HG03521 (cell line): ENCODE results near the gene DQX1.
A peak's percentile ranks its signal among the peaks of the same experiment; 100 is the strongest.

ENCODE experiments used
- ATAC-seq: cut with Tn5 transposase; IDR thresholded peaks from one replicate; pipeline ENCODE4 v1.9.1; 2021; ENCODE audit warnings: mild to moderate bottlenecking, moderate library complexity; ENCODE audit not compliant: unreplicated experiment

Gene DQX1

DNA sequence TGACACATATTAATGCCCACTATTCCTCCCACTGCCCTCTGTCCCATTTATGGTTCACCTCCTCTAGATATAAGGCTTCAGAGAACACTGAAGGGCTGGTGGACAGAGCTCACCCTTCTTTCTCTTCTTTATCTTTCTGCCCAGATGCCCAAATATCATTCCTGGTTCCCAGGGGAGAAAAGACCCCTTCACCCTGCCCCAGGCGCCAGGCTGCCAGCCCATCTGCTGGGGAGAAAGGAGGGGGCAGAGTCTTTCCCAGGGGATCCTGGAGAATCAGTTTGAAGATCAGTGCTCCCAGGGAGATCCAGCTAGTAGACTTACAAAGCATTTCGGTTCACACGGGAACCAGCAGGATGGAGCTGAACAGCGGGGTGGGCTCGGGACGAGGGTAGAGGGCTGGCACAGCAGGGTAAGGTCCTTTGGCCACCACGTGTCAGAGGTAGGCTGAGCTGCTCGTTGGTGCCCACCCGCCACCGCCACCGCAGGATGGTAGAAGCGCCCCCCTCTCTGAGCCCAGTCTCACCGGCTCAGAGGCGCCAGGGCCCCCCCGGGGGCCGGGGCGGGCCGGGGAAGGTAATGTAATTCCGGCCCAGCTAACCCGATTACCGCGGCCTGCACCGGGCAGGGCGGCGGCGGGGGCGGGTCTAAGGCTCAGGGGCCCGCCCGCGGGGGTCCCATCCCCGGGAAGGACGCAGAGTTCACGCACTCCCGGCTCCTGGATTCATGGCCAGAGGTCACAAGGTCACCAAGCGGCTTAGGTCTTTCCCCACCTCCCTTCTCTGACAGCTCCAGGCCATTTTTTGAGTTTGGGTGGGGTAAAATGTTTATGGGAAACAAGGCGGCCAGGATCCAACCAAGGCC, 13.1 kb downstream of the DQX1 start:
- no peak for ATAC-seq

DNA sequence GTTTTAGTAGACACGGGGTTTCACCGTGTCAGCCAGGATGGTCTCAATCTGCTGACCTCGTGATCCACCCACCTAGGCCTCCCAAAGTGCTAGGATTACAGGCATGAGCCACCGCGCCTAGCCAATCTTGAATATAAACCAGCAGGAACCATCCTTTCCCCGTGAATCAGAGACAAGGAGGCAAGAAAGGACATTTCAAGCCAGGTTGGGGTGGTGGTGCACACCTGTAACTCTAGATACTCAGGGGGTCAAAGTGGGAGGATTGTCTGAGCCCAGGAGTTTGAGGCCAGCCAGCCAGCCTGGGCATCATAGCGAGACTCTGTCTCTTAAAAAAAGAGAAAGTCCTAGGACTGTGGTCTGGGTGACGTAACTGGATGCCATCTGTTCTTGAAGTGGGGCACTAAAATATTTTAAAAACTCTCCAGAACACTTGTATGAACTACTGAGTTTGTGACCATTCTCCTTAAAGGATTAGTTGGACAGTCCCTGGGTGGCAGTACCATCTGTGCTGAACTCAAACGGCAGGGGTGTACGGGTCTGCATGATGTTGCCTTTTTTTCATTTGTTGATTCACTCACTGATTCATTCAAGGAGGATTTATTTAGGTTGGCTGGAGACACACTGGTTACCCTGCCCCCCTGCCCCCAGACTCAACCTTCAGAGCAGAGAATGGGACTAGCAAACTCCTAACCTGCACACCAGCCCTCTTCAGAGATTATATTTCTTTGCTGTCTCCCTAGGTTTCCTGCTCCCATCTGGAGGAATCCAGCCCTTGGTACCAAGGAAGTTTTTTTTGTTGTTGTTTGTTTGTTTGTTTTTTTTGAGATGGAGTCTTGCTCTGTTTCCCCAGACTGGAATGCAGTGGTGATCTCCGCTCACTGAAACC, 14.7 kb downstream of the DQX1 start:
- no peak for ATAC-seq

DNA sequence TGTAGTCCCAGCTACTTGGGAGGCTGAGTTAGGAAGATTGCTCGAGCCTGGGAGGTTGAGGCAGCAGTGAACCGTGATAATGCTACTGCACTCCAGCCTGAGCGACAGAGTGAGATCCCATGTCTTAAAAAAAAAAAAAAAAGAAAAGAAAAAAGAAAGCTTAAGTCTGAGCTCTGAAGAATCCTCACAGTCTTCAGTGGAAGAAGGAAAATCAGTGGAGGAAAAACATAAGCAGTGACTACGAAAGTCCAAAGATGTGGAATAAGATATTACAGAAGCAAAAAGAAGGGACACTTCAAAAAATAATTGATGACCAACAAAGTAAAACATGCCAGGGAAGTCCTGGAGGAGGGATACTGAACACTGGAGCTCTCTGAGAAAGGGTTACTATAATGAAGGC, 15.8 kb downstream of the DQX1 start:
- no peak for ATAC-seq

DNA sequence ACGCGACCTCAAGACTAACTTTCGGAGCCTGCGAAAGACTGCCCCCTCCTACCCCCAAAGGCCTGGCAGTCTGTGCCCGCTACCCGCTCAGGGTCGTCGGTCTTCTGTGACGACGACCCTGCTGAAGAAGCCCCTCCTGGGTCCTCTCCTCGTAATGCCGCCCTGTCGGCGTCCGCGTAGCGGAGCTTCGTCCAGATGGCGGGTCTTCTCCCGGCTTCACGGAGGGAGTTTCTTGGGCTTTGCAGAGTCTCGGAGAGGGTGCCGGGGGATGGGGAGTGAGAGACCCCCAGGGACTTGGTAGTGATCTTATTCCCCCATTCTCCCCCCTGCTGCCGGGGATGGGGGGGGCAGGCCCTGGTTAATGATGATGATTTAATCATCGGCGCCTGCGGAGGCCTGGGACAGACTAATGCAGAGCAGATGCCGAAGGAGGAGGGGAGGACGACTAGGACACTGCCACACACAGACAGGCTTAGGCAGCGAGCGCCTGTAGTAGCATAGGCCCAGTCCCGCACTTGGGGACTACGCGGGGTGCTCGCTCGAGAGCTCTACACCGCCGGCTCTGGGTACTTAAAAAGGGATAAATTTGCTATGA, 18.0 kb downstream of the DQX1 start:
- peak; percentile 5 for ATAC-seq

DNA sequence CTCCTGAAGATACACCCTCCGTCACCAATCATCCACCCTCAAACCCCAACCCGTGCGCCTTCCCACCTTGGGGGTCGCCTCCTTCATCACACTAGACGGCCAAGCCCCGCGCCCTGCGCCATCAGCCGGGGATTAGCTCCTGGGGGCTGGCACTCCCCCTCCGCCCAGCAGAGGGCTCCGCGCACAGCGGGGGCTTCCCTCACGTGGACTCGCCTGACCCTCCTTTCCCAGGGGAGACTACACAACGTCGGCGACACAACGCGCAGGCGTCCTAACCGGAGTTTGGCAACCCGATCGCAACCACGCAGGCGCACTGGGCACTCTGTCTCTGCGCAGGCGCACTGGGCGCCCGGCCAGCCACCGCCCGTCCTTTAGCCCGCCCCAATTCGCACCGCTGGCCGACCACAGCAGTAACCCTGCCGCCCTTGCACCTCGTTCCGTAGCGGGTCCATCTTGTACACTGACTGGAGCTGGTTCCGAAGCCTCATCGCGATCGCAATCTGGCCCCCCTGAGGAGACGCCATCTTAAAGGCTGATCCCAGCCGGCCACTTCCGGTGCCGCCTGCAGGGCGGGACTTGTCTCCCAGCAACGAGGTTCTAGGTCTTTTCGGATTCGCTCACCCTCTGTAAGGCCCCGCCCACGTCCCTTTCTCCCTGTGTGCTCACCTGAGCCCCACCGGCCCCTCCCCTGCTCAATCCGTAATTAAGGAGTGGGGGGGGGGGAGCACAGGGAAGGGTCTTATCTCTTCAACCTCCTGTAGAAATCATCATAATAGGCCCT, 18.7 kb downstream of the DQX1 start, which contains the start of gene PCGF1:
PCGF1 (minus strand) TSS at position 551 of the 781 bp plus-strand sequence; CDS start at position 524, 27 bp downstream.
- ATAC-seq: peak; percentile 91

DNA sequence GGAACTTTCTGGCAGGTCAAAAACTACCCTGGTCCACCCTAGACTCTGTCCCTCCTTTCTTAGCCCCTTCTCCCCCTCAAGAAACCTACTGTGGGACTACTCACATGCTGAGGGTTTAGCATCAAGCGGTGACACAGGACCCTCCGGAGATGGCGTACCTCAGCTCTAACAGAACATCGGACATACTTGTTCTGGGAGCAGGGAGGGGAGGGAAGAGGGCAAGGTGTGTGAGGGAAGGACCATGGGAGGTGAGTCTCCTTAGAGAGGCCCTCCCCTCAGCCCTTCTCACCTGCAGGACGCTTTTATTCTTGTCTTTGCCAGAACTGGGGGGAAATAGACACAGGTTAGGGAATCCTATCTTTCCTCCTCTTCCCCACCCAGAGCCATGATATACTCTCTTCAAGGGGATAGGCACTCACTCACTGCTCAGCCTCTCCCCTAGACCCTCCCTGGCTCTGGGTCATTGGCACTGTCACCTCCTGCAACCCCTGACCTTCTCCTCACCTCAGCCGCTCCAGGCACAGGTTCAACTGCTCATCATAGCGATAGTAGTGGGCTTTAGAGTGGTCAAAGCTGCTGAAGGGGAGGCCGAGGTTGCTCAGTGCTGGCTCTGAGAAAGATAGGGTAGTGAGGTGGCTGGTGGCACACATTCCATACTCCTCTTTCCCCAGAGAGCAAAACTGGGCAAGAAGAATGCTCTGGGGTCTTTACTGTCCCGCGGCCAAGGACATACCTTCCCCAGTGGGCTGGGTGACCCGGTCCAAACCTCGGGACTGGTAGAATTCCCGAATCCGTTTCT, 20.4 kb downstream of the DQX1 start:
- ATAC-seq: no peak

DNA sequence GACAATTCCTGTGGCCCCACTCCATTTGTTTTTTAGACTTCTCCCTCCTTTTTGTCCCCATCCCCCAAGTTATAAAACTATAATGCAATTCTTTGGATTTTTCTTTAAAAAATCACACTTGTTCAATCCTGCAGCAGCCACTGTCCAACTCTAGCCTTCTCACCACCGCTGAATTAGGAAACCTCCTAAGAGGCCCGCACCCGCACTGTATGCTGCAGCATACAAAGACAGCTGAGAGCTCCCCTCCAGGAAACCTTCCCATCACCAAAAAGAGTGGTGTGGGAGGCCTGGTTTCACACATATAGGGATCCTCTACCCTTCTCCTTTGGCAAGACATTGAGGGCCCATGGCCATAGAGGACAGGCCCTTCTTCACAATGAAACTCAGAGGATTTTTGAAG, 21.4 kb downstream of the DQX1 start:
- ATAC-seq: no peak

DNA sequence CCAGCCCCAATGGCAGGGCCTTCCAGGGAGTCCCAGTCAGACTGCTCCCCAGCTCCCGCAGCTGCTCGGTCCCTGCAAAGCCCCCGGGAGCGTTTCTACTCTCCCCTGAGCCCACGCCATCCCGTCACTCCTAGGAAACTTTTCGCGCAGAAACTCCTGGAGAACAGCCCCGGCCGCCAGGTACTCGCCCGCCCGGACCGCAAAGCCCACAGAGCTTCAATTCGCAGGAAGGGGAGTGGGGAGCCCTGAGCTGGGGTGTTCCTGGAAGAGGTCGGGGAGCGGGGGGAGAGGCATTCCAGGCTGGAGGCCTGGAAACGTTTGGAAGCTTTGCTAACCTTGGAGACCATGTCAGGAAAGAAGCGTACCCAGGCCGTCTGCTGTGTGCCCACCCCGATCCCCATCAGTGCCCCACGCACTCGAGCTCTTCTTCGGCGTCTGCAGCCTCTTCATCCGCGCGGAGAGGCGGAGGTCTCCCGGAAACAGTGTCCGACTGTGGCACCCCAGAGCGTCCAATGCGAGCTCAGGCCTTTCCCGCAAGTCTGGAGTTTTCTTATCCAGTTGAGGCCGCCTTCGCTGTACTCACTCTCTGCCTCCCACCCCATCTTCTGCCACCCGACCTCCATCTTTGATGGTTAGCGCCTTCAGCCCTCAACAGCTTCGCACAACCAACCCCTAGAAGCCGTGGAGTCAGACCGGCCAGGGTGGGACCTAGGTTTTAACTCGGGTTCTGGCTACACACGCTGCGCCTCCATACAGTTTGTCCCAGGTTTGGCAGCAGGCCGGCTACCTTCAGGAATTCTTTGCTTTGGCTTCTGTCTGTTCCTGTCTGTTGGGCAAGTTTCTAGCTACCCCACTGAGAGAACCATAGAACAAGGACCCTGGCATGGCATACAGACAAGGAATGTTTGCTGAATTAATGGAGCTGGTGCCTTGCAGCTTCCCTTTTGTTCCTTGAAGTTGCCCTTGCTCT, 22.2 kb downstream of the DQX1 start:
- no peak for ATAC-seq

DNA sequence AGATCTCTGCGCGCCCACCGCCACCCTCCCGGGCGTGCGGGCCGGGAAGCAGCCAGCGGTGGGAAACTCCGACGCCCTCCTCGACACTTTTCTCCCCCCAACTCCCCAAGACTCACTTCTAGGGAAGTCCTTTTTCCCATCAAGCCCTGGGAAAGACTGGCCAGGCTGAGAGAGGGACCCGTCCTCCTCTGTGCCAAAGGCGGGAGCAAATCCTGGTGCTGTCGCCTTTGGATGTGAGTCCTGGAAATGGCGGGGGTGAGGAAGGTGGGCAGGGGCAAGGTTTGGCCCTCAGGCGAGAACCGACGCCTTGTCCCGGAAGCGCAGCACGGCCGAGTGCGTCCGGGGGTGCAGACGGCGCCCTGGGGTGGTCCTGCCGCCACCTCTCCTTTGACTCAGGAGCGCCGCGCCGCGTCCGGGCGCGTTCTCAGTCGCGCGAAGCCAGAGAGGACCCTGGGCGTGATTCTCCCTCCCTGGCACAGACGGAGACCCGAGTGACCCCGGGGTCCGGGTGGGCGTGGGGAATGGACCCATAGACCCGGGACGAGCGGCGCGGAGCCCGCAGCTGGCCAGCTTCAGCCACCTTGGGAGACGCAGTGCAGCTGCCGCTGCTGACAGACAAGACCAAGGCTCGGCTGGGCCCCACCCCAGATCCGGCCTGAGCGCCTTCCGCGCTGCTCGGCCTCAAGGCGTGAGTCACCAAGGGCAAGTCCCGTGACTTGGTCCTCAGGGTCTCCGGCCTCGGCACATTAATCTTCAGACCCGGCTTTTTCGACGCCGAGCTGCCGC, 23.1 kb downstream of the DQX1 start:
- ATAC-seq: peak; percentile 21

DNA sequence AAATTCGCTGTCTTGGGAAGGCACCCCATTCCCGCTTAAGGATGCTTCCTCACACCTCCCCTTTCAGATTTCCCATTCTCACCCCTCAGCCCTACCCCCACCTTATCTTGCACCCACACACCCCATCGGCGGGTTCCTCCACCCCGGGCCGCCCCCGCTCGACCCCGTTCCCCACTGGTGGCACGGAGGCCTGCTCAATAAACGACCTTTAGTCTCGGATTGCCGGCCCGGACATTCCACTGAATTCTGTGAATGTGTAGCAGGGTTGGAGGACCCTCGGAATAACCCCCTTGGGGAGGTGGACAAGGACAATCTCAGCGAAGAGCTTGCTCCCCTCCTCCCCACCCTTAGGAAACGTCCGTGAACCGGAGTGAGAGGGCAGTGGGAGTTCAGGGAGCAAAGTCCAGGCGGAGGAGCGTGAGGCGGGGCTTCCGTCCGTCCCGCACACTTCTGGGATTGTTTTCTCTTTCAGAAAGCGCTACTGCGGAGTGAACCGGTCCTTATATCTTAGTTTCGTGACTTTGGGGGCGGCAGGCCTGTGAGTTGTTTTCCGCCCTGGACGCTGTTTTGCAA, 23.8 kb downstream of the DQX1 start:
- ATAC-seq: no peak

DNA sequence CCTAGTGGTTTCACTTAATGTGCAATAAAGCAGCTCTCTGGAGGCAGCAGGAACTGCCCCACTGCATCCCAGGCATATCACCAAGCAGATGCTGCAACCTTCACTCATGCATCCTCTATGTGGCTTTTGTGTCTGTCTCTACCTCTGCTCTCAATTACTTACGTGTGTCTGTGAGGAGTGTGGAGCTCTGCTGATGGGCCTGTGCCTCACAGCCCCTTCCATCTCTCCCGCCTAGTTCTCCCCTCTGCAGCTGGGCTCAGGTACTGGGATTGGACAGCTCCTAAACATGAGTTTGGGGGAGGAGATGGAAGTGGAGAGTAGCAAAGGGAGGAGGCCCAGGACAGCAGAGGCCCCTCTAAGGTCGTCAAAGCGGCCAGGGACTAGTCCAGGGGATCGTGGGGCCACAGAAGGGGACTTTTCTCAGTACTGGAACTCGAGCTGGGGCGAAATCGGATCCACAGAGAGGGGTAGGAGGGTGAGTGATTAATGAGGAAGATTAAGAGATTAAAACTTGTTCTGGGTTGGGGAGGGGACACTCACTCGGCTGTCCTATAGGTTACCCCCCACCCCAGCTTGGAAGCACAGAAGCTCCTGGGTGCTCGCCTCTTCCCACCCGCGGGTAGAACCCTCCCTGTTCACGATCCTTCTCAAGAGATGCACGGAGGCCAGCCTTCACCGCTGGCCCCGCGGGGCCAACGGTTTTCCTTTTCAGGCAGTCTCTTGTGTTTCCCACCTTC, 24.5 kb downstream of the DQX1 start:
- ATAC-seq: no peak

DNA sequence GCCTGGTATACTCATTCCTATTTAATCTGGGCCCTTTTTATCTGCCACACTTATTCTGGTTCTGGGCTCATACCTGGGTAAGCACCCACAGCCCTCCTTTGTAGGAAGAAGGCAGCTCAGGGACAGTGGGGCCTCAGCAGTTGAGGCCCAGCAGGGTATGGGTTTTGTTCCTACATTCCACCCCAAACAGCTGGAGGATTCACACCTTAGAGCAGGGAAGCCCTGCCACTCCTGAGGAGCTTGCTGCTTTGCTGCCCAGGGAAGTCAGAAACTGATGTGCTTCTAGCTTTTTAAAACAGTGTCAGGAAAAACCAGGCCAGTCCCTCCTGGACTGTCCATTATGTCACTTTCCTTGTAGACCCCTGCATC, 25.5 kb downstream of the DQX1 start:
- no peak for ATAC-seq

DNA sequence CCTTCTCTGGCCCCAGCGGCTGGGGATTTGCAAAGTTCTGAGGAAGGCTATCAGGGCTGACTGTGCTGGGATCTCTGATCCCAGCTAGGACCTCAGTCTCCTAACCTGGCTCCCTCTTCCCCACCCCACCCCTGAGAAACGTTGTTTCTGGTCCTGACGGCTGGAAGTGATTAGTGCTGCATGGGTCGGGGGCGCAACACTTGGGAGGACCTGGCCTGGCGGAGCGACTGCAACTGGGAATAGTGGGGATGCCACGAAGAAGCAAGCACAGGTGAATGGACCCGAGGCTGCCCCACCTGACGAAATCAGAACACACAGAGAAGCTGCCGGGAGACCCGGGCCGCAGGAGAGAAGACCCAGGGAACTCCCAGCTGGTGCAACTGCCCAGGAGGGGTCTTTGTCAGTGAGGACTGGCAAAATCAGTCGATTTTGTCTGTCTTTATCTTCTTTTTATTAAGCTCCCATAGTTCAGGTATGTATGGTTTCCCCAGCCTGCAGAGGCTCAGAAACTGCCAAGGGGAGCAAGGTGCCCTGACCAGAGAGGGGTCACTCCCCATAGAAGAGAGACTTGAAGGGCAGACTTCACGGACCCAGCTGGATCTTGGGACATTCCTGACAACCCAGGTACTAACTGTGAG, 26.0 kb downstream of the DQX1 start:
- no peak for ATAC-seq

DNA sequence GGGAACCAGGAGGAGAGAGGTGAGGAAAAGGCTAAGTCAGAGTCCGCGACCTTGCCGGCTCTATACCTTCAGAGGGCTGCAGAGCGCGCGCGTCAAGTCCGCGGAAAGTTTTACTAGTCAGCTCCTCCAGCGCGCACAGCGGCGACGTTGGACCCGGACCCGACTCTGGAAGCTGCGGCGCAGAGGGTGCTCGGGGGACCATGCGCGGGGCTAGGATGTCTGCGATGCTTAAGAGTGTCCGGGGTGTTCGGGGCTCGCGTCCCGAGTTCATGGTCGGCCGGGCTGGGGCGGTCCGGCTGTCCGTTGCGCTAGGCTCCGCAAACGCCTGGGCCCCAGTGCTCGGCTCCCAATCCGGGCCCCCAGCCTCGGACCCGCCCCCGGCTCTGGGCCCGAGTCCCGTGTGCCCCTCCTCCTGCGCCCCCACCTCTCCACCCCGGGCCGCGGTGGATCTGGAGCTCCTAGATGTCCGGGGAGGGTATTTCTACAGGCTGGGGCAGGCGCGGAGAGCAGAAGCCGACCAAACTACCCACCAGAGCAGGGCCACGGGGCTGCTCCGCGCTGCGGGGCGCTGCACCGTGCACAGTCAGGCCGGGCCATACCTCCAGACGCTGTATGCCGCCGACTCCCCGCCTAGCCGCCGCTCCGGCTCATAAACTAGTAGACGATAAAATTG, 26.6 kb downstream of the DQX1 start, which contains the start of gene LBX2:
LBX2 (minus strand) TSS at position 337 of the 673 bp plus-strand sequence; CDS start at position 271, 66 bp downstream.
- ATAC-seq: no peak

DNA sequence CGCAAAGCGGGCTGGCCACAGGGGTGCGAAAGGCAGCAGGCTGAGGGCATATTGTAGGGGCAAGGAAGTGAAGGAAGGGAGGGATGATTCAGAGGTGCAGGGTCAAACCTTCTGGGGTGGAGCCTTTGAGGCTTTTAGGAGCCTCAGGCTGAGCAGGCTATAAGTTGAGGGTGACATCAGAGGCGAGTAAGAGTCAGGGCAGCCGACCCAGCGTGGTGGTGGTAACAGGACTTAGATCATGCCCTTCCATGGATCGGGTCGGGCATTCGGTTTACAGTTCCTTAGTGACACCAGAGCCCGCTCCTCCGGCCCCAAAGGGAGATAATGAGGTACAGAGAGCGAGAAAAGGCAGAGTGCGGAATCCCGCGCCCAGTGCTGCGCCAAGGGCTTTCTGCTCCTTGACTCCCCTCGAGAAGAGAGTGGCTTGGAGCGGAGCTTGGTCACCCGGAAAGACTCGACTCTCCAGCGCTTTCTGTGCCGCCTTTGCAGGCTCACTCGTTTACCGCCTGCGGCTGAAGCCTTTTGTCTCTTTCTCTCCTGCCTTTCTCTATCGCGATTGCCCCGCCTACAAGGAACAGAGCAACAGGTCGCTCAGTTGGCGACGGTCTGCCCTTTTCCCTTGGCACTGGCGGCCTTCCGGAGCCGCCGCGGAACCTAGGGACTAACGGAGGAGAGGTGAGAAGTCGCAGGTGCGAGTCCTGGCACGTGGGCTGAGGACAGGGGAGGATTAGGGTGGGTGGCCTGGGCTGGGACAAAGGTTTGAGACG, 27.3 kb downstream of the DQX1 start:
- ATAC-seq: no peak
